Stimulated activated CD8-positive, alpha-beta memory T cell treated with anti-CD3 and anti-CD28 coated beads, Interleukin-2, amount 100 ng/mL, for 1 hour (primary cell): Measurements from ENCODE around the gene ARL3.

Experiments
- DNase-seq, 2 donors: peaks; one replicate each; pipeline ENCODE4 v3.0.0-alpha.2; 2020; ENCODE audit warnings: low read depth in 2 of 2

The ARL3 gene

DNA sequence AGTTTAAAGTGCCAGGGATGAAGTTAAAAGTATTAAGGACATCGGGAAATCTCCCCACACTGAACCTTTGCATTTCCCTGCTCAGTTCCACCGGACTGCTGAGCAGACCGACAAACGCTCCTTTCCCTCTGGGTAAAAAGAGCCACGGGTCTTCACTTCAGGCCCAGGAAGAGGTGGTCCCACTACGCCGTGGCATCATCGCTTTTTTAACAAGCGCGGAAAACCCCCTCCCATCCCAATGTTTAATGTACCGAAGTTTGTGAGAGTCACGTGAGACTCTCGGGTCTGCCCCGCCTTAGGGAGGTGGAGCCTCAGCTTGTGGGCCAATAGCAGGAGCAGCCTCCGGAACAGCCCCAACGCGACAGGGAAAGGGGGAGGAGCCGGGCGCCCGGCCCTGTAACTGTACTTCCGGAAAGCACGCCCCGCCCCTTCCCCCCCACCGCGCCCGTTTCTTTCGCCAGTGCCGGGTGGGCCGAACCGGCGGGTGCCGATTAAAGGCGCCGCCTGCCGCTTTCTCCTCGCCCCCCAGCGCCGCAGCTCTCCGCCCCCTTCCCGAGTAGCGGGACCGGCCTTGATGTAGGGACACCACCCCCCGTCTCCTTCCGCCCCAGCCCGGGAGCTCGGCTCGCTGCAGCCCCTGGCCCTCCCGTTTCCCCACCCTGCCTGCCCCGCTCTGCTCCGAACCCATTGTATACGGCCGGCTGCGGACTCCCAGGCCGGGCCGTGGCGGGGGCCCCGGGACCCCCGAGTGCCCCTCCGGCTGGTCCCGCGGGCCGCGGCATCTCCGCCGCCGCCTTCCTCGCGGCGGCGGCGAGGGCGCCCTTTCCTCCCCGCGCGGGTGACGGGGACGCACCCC lies 72.1 kb downstream of the ARL3 start:
- DNase-seq = peak; percentile 97 to 98

DNA sequence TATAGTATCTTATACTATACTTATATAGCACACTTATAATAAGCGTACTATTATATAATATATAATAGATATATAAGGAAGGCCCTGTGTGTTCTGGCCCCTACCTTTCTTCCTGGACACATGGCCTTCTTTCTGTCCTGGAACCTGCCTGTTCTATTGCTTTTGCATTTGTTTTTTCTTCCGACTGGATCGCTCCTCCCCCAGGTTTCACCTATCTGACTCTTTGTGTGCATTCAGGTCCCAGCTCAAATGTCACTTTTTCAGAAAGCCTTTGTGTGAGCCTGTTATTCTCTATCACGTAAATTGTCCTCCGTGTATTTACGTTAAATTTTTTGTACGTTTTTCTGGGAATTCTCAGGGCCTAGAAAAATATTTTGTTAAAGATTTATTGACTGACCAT lies 72.8 kb downstream of the ARL3 start:
- DNase-seq = no peak

DNA sequence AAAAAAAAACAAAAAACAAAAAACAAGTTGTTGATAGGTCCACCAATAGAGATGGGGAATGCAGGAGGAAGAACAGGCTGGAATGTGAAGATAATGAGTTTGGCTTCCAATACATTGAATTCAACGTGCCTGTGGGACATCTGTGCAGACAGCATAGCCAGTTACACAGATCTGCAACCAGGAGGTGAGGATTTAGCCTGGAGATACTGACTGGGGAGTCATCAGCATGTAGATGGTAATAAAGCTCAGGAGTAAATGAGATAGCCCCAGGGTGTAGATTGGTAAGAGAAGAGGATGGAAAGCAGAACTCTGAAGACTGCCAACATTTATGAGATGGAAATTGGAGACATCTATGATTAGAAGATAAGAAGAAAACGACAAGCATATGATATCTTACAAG lies 74.7 kb downstream of the ARL3 start:
- DNase-seq = no peak

DNA sequence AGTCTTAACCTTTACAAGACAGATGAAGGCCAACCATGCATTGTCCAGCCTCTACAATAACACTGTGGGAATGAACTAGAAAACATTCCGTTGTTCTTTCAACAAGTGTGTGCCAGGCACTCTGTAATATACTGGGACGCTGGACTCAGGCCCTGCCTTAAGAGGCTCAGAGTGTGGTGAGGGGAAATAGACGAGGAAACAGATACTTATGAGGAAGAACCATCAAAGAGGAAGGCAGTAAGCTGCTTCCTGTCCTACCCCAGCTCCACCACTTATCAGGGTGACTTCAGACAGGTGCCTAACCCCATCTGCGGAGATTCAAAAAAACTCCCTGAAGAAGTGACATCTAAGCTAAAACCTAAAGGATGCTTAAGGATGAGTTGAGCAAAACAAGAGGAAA lies 78.8 kb downstream of the ARL3 start:
- DNase-seq = no peak

DNA sequence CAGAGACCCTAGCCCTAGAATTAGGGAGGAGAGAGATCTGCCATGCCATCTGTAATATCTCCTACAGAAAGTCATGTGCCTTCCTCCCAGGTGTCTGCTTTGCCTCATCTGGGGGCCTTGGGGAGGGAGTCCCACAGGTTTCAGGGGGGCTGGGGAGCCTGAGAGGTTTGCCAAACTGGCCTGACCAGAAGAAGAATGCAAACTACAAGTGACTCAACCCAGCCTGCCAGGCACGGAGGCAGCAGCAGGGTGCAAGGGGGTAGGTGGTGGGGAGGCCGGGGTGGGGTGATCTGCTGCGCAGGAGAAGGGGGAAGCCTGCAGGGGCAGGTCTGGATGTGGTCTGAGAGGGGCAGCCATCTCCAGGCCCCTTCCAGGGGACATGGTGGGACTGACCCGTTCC lies 79.5 kb downstream of the ARL3 start:
- DNase-seq = no peak

DNA sequence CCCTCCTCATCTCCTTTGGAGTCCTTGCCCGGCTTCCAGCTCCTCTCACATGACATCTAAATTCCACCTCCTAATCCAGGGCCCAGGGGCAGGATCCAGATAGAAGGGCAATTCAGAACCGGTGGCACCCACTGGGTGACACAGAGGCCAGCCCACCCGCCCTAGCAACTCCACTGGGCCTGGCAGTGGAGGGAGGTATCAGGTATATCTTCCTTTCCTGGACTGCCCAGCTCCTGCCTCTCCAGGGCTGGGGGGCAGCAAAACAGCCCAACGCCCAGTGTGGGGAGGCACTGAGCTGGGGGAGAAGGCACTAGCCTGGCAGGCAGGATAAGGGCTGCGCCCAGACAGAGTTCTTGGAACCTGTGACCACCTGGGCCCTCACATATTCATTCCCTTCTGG lies 80.3 kb downstream of the ARL3 start:
- DNase-seq = no peak

DNA sequence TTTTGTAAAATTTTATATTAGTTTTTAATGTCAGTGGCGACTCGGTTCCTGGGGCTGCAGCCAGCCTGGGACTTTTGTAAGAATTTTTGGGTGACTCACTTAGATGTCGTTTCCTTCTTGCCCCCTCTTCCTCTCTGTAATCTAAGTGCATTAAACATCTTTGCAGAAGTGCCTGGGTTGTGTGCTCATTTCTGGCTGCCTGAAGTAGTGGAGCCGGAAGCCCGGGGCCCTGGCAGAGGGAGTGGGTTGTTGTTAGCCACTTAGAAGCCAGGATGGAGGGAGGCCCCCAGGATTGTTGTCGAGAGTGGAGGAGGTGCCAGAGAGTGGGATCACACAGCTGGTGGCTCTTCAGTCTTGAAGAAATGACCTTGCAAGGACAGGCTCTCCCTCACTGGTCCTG lies 80.9 kb downstream of the ARL3 start:
- DNase-seq = no peak

DNA sequence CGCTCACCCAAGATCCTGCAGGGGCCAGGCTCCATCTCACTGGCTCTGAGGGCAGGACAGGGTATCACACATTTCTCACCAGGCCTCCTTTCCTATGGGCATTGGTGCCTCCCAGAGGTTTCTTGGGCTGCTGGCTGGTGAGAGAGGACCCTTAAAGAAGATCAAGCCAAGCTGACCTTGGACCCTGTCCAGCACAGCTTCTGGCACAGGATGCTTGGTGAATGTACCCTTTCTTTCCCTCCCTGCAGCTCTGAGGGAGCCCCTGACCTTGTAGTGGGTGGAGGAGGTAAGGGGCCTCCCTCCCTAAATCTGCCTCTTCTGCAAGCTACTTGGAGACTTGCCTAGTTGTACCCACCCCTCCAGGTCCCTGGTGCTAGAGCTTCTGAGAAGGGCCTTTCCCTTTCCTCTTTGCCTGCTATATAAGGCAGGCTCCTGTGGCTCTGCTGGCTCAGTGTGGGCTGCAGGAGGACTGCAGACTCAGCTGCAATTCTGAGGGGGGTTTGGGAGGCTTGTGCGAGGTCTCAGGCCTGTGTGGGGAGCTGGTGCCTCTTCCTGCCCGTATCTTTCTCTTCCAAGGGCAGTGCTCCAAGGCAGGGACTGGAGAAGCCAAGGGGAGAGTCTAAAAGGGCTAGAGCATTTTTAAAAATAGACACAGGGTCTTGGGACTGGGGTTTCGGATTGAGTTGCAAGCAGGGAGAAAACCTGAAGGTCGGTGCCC lies 81.6 kb downstream of the ARL3 start:
- DNase-seq = no peak

DNA sequence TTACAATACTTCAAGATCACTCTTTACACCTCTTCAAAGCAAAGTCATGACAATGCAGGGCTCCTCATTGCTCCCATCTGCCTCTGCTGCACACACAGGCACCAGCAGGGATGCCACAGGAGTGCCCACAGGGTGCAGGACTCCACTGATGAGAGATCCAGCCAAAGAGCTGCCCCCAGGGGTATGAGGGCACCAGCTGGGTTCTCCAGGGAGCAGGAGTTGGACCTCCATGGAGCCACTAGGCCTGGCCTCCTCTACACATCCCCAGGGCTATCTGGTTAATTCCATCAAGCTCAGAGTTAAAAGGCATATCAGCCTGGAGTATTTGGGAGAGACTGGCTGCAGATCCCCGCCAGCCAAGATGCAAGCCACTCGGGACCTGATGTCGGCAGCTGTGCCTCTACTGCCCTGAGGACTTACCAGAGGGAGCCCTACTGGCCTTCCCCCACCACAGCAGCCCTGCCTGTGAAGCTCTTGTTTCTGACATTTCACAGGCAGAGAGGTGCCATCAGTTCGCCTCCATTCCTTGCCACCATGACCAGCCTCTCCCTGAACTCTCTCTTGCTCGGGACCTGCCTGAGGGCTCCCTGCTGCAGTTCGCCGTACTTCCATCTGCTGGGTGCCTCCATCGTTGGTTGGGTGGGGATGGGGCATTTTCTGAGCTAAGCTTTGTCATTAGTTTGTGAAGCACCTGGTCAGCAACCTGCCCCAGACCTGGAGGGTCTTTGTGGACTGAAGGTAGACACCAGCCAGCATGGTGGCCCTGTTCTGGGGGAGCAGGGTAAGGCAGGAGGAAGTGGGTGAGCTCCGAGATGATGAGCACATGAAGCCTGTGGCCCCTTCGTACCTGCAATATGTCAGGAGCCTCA lies 82.4 kb downstream of the ARL3 start:
- DNase-seq = no peak

DNA sequence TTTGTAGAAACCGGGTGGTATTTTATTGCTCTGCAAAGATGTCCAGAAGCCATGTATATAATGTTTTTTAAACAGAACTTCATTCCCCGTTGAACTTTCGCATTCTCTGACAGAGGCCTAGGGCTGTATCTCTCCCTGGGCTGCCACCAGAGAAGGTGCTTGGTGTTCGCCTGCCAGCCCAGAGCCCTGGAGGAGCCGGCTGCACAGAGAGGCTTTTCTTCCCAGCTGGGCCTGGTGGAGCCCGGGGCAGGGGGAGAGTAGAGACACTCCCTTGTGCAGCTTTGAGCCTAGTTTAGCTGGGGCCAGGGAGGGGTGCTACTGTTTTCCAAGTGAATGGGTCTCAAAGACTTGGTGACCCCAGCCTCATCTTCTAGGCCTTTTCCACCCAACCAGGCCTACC lies 83.5 kb downstream of the ARL3 start:
- DNase-seq = no peak

DNA sequence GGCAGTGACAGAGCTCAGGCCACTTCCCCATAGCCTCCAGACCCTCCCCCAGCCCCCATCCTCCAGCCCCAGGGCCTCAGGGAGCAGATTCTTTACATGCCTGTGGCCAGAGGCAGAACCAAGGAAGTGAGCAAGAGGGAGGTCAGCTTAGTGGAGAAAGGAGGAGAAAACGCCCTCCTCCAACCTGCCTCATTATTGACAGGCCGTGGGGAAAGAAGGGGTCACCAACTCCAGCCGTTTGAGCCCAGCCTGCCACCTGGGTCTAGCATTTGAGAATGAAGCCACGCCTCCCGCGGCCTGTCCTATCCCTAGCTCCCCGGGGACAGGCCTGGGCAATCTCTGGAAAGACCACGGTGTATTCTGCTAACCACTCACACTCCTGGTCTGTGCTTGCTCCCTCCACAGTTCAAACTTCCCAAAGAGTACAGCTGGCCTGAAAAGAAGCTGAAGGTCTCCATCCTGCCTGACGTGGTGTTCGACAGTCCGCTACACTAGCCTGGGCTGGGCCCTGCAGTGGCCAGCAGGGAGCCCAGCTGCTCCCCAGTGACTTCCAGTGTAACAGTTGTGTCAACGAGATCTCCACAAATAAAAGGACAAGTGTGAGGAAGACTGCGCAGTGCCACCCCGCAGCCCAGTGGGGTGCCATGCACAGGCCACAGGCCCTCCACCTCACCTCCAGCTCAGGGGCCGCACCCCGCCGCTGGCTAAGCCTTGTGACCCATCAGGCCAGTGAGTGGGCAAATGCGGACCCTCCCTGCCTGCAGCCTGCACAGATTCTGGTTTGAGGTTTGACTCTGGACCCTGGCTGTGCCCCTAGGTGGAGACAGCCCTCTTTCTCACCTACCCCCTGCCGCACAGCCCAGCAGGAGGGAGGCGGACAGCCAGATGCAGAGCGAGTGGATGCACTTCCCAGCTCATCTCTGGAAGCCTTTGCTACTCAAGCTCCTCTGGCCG lies 84.3 kb downstream of the ARL3 start:
- no peak for DNase-seq

DNA sequence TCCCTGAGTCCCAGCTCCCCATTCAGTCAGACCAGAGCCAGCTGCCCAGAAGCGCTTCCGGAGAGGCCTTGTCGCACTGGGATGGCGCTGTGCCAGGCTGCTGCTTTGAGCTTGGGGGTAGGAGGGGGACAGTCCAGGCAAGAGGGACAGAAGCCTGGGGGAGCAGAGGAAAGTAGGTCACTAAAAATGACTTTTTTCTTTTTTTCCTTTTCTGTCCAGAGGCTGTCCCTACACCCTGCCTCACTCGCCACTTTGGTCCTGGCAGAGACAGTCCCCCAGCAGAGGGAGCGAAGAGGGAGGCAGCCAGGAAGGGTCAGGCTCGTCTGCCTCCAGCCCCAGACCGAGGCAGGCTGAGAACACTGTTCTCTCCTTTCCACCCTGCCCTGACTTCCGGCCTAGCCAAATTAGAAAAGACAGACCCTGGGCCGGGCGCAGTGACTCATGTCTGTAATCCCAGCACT lies 85.7 kb downstream of the ARL3 start:
- DNase-seq = no peak

DNA sequence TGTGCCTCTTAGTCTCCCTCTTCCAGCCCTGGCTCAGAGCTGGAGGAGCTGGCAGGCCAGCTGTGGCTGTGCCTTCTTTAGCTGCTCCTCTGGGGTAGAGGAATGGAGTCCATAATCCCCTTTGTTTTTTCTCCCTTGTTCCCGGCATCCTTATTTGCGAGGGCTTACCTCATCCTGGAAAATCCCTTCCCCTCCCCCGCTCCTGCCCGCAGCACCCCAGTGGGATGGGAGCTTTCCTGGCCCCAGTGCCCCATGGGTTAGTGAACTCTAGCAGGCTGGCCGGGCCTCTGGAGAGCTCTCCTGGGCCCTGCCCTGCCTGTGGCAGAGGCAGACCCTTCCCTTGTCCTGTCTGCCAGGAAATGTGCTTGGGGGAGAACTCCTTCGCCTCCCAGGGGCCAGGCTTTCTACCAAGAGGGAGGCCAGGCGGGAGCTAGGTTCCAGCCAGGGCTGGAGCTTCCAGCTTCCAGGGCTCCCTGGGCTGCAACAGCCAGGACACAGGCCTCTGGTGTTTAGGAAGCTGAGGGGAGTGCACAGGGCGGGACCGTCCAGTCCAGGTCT lies 86.4 kb downstream of the ARL3 start:
- no peak for DNase-seq

DNA sequence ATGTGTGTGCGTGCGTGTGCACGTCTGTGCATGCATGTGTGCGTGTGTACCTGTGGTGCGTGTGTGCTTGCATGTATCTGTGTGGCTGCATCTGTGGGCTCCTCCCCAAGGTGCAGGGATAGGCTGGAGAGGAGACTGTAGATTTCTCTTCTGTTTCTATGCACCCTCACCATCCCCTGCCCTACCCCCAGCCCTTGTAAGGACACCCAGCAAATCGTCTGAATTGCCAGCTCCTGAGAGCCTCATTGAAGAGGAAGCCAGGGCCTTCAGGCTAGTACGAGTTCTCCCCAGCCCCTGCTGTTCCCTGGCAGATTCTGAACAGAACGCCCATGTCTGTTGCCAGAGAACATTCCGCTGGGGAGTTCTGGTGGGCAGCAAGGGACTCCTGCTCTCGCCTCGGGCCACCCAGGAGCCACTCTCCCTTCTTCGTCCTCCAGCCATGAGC lies 86.9 kb downstream of the ARL3 start:
- no peak for DNase-seq

DNA sequence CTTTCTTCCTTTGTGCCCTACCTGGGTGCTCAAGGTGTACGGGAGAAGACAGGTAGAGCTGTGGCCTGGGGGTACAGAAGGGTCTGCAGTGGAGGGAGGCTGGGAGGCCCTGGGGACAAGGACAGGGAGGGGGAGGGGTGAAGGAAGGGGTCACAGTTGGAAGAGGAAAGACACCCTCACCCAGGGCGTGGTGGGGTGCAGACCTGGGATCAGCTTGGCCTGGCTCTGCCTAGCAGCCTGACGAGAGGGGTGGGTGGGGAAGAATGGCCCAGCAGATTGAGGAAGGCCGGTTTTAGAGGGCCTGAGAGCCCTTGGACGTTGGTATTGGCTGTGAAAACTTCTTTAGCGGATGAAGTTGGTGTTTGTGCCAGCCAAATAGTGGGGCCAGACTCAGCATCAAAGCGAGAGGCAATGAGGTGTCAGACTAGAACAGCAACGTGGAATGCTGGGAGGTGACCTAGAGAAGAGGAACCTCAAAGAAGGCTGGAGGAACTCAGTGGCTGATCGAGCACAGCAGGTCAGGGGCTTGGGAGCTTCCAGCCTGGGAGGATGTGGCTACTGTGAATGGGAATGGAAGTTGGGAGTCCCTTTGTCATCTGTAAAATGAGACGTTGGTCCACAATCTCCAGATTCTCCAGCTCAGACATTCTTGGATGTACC lies 88.0 kb downstream of the ARL3 start:
- no peak for DNase-seq

DNA sequence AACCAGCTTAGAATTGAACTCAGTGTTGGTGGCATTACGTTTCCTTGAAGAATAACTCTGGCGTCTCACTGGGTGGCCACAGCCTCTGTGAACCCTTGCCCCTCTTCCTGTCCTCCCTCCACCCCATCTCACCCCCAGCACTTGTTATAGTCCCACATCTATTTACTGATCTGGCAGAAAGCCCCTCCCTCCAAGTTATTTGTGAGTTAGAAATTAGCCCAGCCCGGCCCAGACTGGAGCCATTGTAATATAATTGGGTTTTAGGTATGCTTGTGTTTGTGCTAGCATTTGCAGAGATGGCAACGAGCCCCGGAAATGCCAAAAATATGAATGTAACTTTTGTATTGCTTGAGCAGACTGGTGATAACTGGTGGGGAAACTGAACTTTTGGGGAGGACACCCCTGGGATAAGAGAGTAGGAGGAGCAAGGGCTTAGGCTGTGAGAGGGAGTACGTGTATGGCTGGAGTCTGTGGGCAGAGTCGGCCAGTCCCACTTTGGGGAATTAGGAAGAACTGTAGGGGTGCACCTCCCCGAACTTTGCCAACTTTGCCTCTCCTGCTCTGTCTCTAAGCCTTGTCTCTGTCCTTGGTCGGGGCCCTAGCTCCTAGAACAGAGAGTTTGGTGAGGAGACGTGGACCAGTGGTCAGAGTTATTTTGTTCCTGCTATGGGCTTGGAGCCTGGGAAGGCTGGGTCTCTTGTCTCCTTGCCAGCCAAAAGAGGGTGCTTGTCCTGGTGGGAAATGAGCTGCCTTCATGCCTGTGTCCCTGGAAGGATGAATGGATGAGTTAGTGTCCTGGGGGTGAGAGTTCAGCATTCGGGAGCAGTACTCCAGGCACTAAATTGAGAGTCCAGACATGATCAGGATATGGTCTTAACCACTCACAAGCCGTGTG lies 89.2 kb downstream of the ARL3 start:
- DNase-seq = no peak

DNA sequence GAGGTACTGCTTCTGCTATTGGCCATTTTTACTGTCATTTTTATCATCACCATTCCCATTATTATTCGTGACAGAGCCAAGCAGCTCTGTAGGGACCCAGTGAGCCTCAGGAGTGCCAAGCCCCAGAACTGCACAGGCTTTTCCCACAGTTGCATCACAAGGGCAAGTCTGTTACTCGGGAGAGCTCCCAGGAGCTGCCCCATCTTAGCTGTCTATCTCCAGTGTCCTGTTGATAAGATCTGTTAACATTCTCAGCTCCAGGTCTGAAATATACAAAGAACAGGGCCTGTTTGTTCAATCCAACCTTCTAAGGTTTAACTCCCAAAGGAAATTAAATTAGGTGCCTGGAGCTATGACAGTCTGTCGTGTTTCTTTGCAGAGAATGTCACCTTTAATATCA lies 90.1 kb downstream of the ARL3 start:
- DNase-seq = no peak
